ENCODE results near the gene MCEMP1.

Gene MCEMP1

GRCh38 chr19:7680606-7681339 lies 3.9 kb downstream of the MCEMP1 start, which contains the start of gene TRAPPC5:
TRAPPC5 (plus strand) TSS chr19:7680833; CDS start chr19:7682254, 1,421 bp downstream.
- peak; percentile 97 for TF ChIP-seq CTCF (IDR thresholded peaks at IDR 0.05; ENCODE audit: borderline replicate concordance, extremely low read depth, low read length, poor library complexity, severe bottlenecking)
- TF ChIP-seq EZH2 (IDR thresholded peaks at IDR 0.05; ENCODE audit: borderline replicate concordance, low read depth, low read length, severe bottlenecking), result no peak
- DNase-seq (peak; percentile 89), ATAC-seq (ENCODE audit: insufficient read depth, low read depth) (peak; percentile 65)
- Histone ChIP-seq H2AFZ (ENCODE audit: low read depth, low read length) (peak within 1 kb of the TSS; percentile 88), H3K9me3 (ENCODE audit: insufficient read depth, low read length, severe bottlenecking) (no peaks in the 10 kb centered on the region), H3K4me1 (ENCODE audit: insufficient read depth, low read length) (peaks cover 42% of the 10 kb centered on the region), H3K79me2 (ENCODE audit: insufficient read depth, low read length) (peaks cover 26% of the 10 kb centered on the region), H4K20me1 (ENCODE audit: insufficient read depth, low read length) (peaks cover 18% of the 10 kb centered on the region), H3K4me2 (ENCODE audit: insufficient read depth, low read length) (peak within 1 kb of the TSS; percentile 58), H3K36me3 (ENCODE audit: insufficient read depth, low read length) (peaks cover 22% of the 10 kb centered on the region), H3K27me3 (ENCODE audit: insufficient read depth, low read length, poor library complexity) (no peaks in the 10 kb centered on the region), H3K27ac (ENCODE audit: low read length) (peak within 1 kb of the TSS; percentile 82), H3K4me3 (ENCODE audit: low read depth in 1 of 2, low read length in 2 of 2) (peak within 1 kb of the TSS; percentile 88 to 90), H3K9ac (ENCODE audit: low read depth, low read length) (peak within 1 kb of the TSS; percentile 94)

DNA sequence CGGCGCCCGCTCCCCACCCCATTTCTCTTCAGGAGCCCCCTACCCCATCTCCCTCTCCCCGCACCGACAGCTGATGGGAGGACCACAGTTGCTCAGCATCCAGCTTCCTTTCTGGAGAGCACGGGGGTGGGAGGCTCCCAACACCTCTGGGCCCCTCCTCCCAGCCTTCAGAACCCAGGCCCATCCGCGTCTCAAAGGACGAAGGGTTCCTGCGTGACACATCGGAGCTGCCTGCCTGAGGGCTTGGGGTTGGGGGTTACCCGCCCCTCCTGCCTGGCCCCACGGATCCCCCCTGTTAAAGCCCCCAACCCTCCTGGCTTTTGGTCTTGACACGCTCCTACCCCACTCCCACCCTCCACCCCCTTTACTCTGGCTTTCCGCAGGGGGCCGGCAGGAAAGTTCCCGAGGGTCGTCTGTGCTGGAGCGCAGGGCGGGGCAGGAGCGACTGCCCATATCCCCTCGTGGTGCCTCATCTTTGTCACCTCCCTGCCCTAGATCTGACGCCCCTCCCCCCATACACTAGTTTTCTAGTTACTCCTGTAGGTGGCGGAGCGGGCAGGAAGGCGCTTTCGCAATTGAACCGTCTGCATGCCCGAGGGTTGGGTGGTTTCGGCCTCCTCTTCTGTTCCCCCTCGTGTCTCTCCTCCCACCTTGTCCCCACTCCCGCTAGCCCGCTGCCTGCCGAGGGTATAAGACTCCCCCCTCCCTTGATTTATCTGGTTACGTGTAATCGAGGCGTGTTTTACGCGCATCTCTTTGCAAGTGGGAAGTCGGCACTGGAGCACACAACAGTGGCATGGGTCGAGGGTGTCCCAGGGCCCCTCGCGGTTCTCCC lies 4.7 kb downstream of the MCEMP1 start:
- H3K4me3 ChIP-seq (ENCODE audit: low read depth in 1 of 2, low read length in 2 of 2), result peak overlapping the region; percentile 88 to 90
- ATAC-seq (ENCODE audit: insufficient read depth, low read depth) (peak; percentile 54), DNase-seq (peak; percentile 83)
- H3K9ac ChIP-seq (ENCODE audit: low read depth, low read length), result peak overlapping the region; percentile 94
- no peaks in the 10 kb centered on the region for H3K27me3 ChIP-seq (ENCODE audit: insufficient read depth, low read length, poor library complexity)
- peak overlapping the region; percentile 82 for H3K27ac ChIP-seq (ENCODE audit: low read length)
- H3K79me2 ChIP-seq (ENCODE audit: insufficient read depth, low read length), result peaks cover 26% of the 10 kb centered on the region
- peak overlapping the region; percentile 58 for H3K4me2 ChIP-seq (ENCODE audit: insufficient read depth, low read length)
- peaks cover 42% of the 10 kb centered on the region for H3K4me1 ChIP-seq (ENCODE audit: insufficient read depth, low read length)
- H3K36me3 ChIP-seq (ENCODE audit: insufficient read depth, low read length), result peaks cover 22% of the 10 kb centered on the region
- peaks cover 22% of the 10 kb centered on the region for H4K20me1 ChIP-seq (ENCODE audit: insufficient read depth, low read length)
- peak overlapping the region; percentile 88 for H2AFZ ChIP-seq (ENCODE audit: low read depth, low read length)
- no peaks in the 10 kb centered on the region for H3K9me3 ChIP-seq (ENCODE audit: insufficient read depth, low read length, severe bottlenecking)
- TF ChIP-seq EZH2 (IDR thresholded peaks at IDR 0.05; ENCODE audit: borderline replicate concordance, low read depth, low read length, severe bottlenecking) (no peak), CTCF (IDR thresholded peaks at IDR 0.05; ENCODE audit: borderline replicate concordance, extremely low read depth, low read length, poor library complexity, severe bottlenecking) (peak; percentile 65)

GRCh38 chr19:7682175-7682855 lies 5.4 kb downstream of the MCEMP1 start:
- H4K20me1 ChIP-seq (ENCODE audit: insufficient read depth, low read length), result peaks cover 22% of the 10 kb centered on the region
- H3K36me3 ChIP-seq (ENCODE audit: insufficient read depth, low read length), result peaks cover 22% of the 10 kb centered on the region
- ATAC-seq (ENCODE audit: insufficient read depth, low read depth) (no peak), DNase-seq (no peak)
- H3K4me1 ChIP-seq (ENCODE audit: insufficient read depth, low read length), result peaks cover 39% of the 10 kb centered on the region
- H3K4me3 ChIP-seq (ENCODE audit: low read depth in 1 of 2, low read length in 2 of 2), result peak overlapping the region in 1 of 2 experiments; percentile 90; a peak in 2 of 4 replicates
- peak overlapping the region; percentile 58 for H3K4me2 ChIP-seq (ENCODE audit: insufficient read depth, low read length)
- H2AFZ ChIP-seq (ENCODE audit: low read depth, low read length), result no peak overlapping the region
- no peak for TF ChIP-seq CTCF (IDR thresholded peaks at IDR 0.05; ENCODE audit: borderline replicate concordance, extremely low read depth, low read length, poor library complexity, severe bottlenecking)
- no peak for TF ChIP-seq EZH2 (IDR thresholded peaks at IDR 0.05; ENCODE audit: borderline replicate concordance, low read depth, low read length, severe bottlenecking)
- H3K27ac ChIP-seq (ENCODE audit: low read length), result peak overlapping the region; percentile 82; the same call in 1 of the 2 replicates
- peaks cover 26% of the 10 kb centered on the region for H3K79me2 ChIP-seq (ENCODE audit: insufficient read depth, low read length)
- H3K9ac ChIP-seq (ENCODE audit: low read depth, low read length), result peak overlapping the region; percentile 94
- no peaks in the 10 kb centered on the region for H3K27me3 ChIP-seq (ENCODE audit: insufficient read depth, low read length, poor library complexity)
- H3K9me3 ChIP-seq (ENCODE audit: insufficient read depth, low read length, severe bottlenecking), result no peaks in the 10 kb centered on the region

Measured in DND-41 (cell line).